IMR-90 (cell line): ENCODE measurements around the gene DAND5.

Experiments
- BHLHE40 ChIP-seq: fragments of 150-350 bp; IDR thresholded peaks from 2 replicates; pipeline ENCODE4 v1.6.1; 2016; ENCODE audit warnings: mild to moderate bottlenecking, low read depth, low read length
- CEBPB ChIP-seq: IDR thresholded peaks from 2 replicates; pipeline ENCODE4 v1.6.1; 2012; ENCODE audit warnings: low read depth, low read length, improper control_type of control experiment
- CHD1 ChIP-seq: IDR thresholded peaks from 2 replicates; pipeline ENCODE4 v1.6.1; 2012; ENCODE audit warnings: low read depth, low read length, improper control_type of control experiment
- MAFK ChIP-seq: IDR thresholded peaks from 2 replicates; pipeline ENCODE4 v1.6.1; 2012; ENCODE audit warnings: low read depth, low read length, improper control_type of control experiment
- POLR2A ChIP-seq: IDR thresholded peaks from 2 replicates; pipeline ENCODE4 v1.6.1; 2012; ENCODE audit warnings: mild to moderate bottlenecking, low read depth, low read length
- RAD21 ChIP-seq: IDR thresholded peaks from 2 replicates; pipeline ENCODE4 v1.6.1; 2012; ENCODE audit warnings: low read length, improper control_type of control experiment
- RCOR1 ChIP-seq: IDR thresholded peaks from 2 replicates; pipeline ENCODE4 v1.6.1; 2012; ENCODE audit warnings: mild to moderate bottlenecking, low read length, improper control_type of control experiment; ENCODE audit not compliant: insufficient replicate concordance
- SMC3 ChIP-seq: fragments of 150-350 bp; IDR thresholded peaks from 2 replicates; pipeline ENCODE4 v1.6.1; 2016; ENCODE audit warnings: low read depth, mild to moderate bottlenecking, antibody characterized with exemption, low read length, moderate library complexity
- USF2 ChIP-seq: fragments of 150-350 bp; IDR thresholded peaks from 2 replicates; pipeline ENCODE4 v1.6.1; 2017; ENCODE audit warnings: mild to moderate bottlenecking, antibody characterized with exemption, low read length, low read depth
- TF ChIP-seq, protein P1 (sequence below): conservative IDR thresholded peaks from 2 replicates; pipeline ENCODE4 v1.5.1; 2012; ENCODE audit warnings: mild to moderate bottlenecking, low read depth, low read length, improper control_type of control experiment
- TF ChIP-seq, protein P2 (sequence below): fragments of 150-350 bp; IDR thresholded peaks from 2 replicates; pipeline ENCODE4 v1.6.1; 2016; ENCODE audit warnings: low read depth, mild to moderate bottlenecking, low read length, moderate library complexity, borderline replicate concordance

DNA sequence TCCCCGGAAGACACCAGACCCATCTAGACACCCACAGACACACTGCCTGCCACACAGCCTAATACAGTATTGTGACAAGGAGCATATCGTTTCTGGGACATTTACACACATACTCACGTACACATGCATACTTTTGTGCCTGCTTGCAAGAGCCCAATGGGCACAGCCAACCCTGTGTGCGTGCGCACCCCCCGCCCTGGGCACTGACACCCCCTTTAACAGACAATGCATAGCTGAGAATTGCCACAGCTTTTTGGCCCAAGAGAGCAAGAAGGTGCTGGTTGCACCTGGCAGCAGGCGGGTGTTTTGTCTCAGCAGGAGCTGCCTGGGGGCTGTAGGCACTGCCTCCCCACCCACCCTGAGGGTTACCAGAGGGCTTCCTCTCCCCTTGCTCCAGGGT, 24.2 kb downstream of the DAND5 start:
- TF ChIP-seq CEBPB = no peak
- TF ChIP-seq POLR2A = no peak
- TF ChIP-seq, protein P1, sequence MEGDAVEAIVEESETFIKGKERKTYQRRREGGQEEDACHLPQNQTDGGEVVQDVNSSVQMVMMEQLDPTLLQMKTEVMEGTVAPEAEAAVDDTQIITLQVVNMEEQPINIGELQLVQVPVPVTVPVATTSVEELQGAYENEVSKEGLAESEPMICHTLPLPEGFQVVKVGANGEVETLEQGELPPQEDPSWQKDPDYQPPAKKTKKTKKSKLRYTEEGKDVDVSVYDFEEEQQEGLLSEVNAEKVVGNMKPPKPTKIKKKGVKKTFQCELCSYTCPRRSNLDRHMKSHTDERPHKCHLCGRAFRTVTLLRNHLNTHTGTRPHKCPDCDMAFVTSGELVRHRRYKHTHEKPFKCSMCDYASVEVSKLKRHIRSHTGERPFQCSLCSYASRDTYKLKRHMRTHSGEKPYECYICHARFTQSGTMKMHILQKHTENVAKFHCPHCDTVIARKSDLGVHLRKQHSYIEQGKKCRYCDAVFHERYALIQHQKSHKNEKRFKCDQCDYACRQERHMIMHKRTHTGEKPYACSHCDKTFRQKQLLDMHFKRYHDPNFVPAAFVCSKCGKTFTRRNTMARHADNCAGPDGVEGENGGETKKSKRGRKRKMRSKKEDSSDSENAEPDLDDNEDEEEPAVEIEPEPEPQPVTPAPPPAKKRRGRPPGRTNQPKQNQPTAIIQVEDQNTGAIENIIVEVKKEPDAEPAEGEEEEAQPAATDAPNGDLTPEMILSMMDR = no peak
- TF ChIP-seq USF2 = no peak
- no peak for TF ChIP-seq MAFK
- no peak for TF ChIP-seq SMC3
- no peak for TF ChIP-seq RAD21
- no peak for TF ChIP-seq BHLHE40
- no peak for TF ChIP-seq RCOR1
- no peak for TF ChIP-seq CHD1
- TF ChIP-seq, protein P2, sequence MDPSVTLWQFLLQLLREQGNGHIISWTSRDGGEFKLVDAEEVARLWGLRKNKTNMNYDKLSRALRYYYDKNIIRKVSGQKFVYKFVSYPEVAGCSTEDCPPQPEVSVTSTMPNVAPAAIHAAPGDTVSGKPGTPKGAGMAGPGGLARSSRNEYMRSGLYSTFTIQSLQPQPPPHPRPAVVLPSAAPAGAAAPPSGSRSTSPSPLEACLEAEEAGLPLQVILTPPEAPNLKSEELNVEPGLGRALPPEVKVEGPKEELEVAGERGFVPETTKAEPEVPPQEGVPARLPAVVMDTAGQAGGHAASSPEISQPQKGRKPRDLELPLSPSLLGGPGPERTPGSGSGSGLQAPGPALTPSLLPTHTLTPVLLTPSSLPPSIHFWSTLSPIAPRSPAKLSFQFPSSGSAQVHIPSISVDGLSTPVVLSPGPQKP = no peak
